ENCODE measurements around the gene REL. TPM values are rescaled to one million over a fixed set of nuclear protein-coding genes. Genes with fewer than 3 reads are reported as not detected.
"Not testable (repeated sequence)": the region's sequence is repeated elsewhere in the genome, so short reads cannot be mapped to it uniquely, and the experiment has no call there.

REL gene
- polyA plus RNA-seq, 1 experiment = 0.99 TPM

DNA sequence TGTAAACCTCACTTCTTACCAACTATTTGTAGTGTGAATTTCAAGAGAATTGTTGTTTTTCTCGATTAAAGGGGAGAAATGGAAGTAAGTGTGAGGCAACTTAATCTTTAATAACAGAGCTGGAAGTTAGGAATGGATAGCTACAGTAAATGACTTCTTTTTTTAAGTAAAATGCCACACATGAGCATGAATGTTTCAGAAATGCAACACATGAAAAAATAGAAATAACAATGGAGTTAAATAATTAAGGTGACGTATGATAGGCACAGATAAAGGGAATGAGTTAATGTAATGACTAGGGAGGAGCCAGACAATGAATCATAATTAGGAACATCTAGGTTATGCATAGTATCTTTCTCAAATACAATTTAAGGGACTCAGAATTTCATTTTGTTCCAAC lies 3.4 kb downstream of the REL start:
- ChIA-PET CTCF (interaction anchor here (1.2 kb wide), 1 partner anchor 114 kb away, joined by 5 read pairs; no protein-coding TSS in a partner anchor), POLR2A (no interaction called here)
- no peak overlapping the region for H3K4me3 ChIP-seq (ENCODE audit: low read depth, low read length)
- no peaks in the 10 kb centered on the region for H3K27me3 ChIP-seq (ENCODE audit: control insufficient read depth, insufficient read depth, low read length)
- TF ChIP-seq, protein P1, sequence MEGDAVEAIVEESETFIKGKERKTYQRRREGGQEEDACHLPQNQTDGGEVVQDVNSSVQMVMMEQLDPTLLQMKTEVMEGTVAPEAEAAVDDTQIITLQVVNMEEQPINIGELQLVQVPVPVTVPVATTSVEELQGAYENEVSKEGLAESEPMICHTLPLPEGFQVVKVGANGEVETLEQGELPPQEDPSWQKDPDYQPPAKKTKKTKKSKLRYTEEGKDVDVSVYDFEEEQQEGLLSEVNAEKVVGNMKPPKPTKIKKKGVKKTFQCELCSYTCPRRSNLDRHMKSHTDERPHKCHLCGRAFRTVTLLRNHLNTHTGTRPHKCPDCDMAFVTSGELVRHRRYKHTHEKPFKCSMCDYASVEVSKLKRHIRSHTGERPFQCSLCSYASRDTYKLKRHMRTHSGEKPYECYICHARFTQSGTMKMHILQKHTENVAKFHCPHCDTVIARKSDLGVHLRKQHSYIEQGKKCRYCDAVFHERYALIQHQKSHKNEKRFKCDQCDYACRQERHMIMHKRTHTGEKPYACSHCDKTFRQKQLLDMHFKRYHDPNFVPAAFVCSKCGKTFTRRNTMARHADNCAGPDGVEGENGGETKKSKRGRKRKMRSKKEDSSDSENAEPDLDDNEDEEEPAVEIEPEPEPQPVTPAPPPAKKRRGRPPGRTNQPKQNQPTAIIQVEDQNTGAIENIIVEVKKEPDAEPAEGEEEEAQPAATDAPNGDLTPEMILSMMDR (IDR thresholded peaks at IDR 0.05; ENCODE audit: insufficient read depth, low read depth, low read length) = no peak
- no peaks in the 10 kb centered on the region for H3K36me3 ChIP-seq (ENCODE audit: control insufficient read depth, insufficient read depth, low read length)
- no peak for DNase-seq (ENCODE audit: low read depth)

DNA sequence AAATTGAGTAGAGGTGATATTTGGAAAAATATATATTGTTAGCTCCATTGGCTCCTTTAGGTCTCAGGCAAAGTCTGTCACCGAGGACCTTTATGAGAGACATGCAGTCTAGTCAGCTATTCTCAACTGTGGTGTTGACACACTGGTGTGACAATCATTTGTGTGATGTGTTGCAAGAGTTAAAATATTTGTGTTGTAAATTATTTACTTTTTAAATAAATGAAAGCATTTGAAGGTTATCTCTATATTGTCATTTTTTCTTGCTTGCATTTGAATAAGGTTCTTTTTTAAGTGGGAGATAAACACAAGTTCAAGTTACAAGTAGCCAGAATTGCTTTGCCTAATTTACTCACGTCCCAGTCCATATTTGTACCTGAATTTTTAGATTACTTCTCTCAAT lies 4.3 kb downstream of the REL start:
- ChIA-PET POLR2A (no interaction called here), CTCF (no interaction called here)
- no peak for DNase-seq (ENCODE audit: low read depth)
- no peaks in the 10 kb centered on the region for H3K27me3 ChIP-seq (ENCODE audit: control insufficient read depth, insufficient read depth, low read length)
- no peak overlapping the region for H3K4me3 ChIP-seq (ENCODE audit: low read depth, low read length)
- TF ChIP-seq, protein P1 (IDR thresholded peaks at IDR 0.05; ENCODE audit: insufficient read depth, low read depth, low read length) = no peak
- H3K36me3 ChIP-seq (ENCODE audit: control insufficient read depth, insufficient read depth, low read length) = no peaks in the 10 kb centered on the region

DNA sequence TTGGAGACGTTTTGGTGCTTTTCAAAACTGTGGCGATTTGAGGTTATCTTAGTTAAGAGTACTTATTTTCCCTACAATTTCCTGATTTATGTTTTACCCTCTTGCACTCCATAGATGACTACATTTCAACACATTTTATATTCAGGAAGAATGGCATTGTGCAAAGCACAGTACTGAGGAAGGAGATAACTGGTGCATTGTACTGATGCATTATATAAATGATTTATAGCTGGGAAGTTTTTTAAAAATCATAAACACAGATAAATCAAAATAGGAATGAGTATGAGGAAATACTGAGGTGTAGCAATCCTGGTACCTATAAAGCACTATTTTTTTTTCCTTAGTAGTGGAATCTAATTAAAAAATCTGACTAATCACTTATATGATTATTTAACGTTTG lies 5.6 kb downstream of the REL start:
- Histone ChIP-seq H3K4me3 (ENCODE audit: low read depth, low read length) (no peak overlapping the region), H3K27me3 (ENCODE audit: control insufficient read depth, insufficient read depth, low read length) (no peaks in the 10 kb centered on the region), H3K36me3 (ENCODE audit: control insufficient read depth, insufficient read depth, low read length) (no peaks in the 10 kb centered on the region)
- DNase-seq (ENCODE audit: low read depth) = no peak
- POLR2A ChIA-PET = no interaction called here
- CTCF ChIA-PET = no interaction called here
- TF ChIP-seq, protein P1 (IDR thresholded peaks at IDR 0.05; ENCODE audit: insufficient read depth, low read depth, low read length) = no peak

DNA sequence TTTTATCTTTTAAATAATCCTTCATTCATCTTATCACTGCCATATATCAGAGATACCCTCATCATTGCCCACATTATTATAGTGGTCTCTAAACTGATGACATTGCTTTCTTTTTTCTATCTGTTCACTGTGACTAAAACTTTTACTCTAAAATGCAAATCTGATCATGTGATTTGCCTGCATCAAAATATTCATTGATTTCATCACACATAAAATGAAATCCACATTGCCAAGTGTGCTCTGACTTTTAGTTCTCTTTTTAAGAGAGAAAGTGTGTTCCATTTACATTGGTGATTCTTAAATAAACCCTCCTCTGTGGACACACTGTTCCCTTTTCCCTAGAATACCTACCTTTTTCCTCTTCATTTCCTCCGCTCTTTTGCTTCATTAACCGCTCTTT lies 7.5 kb downstream of the REL start:
- TF ChIP-seq, protein P1 (IDR thresholded peaks at IDR 0.05; ENCODE audit: insufficient read depth, low read depth, low read length) = no peak
- DNase-seq (ENCODE audit: low read depth) = no peak
- Histone ChIP-seq H3K36me3 (ENCODE audit: control insufficient read depth, insufficient read depth, low read length) (no peaks in the 10 kb centered on the region), H3K27me3 (ENCODE audit: control insufficient read depth, insufficient read depth, low read length) (no peaks in the 10 kb centered on the region), H3K4me3 (ENCODE audit: low read depth, low read length) (no peak overlapping the region)
- CTCF ChIA-PET = no interaction called here
- POLR2A ChIA-PET = no interaction called here

DNA sequence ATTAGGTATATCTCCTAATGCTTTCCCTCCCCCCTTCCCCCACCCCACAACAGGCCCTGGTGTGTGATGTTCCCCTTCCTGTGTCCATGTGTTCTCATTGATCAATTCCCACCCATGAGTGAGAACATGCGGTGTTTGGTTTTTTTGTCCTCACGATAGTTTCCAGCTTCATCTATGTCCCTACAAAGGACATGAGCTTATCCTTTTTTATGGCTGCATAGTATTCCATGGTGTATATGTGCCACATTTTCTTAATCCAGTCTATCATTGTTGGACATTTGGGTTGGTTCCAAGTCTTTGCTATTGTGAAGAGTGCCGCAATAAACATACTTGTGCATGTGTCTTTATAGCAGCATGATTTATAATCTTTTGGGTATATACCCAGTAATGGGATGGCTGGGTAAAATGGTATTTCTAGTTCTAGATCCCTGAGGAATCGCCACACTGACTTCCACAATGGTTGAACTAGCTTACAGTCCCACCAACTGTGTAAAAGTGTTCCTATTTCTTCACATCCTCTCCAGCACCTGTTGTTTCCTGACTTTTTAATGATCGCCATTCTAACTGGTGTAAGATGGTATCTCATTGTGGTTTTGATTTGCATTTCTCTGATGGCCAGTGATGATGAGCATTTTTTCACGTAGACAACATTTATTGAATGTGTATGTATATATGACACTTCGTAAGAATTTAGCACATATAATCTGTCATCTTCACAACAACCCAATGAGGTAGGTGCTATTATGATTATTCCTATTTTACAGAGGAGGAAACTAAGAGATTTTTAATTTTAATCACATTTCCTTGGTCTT lies 8.4 kb downstream of the REL start:
- H3K4me3 ChIP-seq (ENCODE audit: low read depth, low read length); POLR2A ChIA-PET; H3K27me3 ChIP-seq (ENCODE audit: control insufficient read depth, insufficient read depth, low read length); DNase-seq (ENCODE audit: low read depth); H3K36me3 ChIP-seq (ENCODE audit: control insufficient read depth, insufficient read depth, low read length); CTCF ChIA-PET: not testable (repeated sequence)

DNA sequence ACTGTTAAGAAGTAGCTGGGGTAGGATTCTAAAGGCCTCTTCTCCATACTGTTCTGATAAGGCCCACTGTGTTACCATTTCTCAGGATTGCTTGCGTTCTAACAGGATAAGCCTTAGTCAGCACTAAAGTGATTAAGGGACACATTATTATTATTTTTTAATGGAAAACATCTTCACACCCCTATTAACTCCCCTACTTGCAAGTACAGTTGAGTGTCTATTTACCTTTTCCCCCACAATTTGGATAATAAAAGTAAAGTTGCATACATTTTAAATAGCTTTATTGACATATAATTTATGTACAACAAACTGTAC lies 9.0 kb downstream of the REL start:
- no peak for DNase-seq (ENCODE audit: low read depth)
- CTCF ChIA-PET = no interaction called here
- Histone ChIP-seq H3K27me3 (ENCODE audit: control insufficient read depth, insufficient read depth, low read length) (no peaks in the 10 kb centered on the region), H3K4me3 (ENCODE audit: low read depth, low read length) (no peak overlapping the region), H3K36me3 (ENCODE audit: control insufficient read depth, insufficient read depth, low read length) (no peaks in the 10 kb centered on the region)
- TF ChIP-seq, protein P1 (IDR thresholded peaks at IDR 0.05; ENCODE audit: insufficient read depth, low read depth, low read length) = no peak
- POLR2A ChIA-PET = no interaction called here
